Fibroblast of mammary gland (primary cell): ENCODE measurements around the gene HAVCR1.

Experiments
- DNase-seq: peaks from one replicate; pipeline ENCODE4 v3.0.0-alpha.2; 2010; ENCODE audit warnings: low read depth
- H3K4me3 ChIP-seq: 2 replicates; pipeline ENCODE4 v1.5.1; 2011; ENCODE audit warnings: low read depth, mild to moderate bottlenecking, low read length, moderate library complexity; ENCODE audit not compliant: control insufficient read depth
- TF ChIP-seq, protein P1 (sequence below): conservative IDR thresholded peaks from 2 replicates; pipeline ENCODE4 v1.5.1; 2011; ENCODE audit warnings: low read depth, low read length, inconsistent platforms; ENCODE audit not compliant: control insufficient read depth, insufficient read depth

The HAVCR1 gene

DNA sequence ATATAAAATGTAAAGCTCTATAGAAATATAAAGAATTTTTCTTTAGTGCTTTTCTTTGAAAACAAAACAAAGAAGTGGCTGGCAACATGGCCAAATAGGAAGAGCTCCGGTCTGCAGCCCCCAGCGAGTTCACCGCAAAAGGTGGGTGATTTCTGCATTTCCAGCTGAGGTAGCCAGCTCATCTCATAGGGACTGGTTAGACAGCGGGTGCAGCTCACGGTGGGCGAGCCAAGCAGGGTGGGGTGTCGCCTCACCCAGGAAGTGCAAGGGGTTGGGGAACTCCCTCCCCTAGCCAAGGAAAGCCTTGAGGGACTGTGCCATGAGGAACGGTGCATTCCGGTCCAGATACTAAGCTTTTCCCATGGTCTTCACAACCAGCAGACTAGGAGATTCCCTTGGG, 74.9 kb downstream of the HAVCR1 start:
- no peak for DNase-seq
- TF ChIP-seq, protein P1, sequence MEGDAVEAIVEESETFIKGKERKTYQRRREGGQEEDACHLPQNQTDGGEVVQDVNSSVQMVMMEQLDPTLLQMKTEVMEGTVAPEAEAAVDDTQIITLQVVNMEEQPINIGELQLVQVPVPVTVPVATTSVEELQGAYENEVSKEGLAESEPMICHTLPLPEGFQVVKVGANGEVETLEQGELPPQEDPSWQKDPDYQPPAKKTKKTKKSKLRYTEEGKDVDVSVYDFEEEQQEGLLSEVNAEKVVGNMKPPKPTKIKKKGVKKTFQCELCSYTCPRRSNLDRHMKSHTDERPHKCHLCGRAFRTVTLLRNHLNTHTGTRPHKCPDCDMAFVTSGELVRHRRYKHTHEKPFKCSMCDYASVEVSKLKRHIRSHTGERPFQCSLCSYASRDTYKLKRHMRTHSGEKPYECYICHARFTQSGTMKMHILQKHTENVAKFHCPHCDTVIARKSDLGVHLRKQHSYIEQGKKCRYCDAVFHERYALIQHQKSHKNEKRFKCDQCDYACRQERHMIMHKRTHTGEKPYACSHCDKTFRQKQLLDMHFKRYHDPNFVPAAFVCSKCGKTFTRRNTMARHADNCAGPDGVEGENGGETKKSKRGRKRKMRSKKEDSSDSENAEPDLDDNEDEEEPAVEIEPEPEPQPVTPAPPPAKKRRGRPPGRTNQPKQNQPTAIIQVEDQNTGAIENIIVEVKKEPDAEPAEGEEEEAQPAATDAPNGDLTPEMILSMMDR, result no peak
- H3K4me3 ChIP-seq, result no peak overlapping the region

DNA sequence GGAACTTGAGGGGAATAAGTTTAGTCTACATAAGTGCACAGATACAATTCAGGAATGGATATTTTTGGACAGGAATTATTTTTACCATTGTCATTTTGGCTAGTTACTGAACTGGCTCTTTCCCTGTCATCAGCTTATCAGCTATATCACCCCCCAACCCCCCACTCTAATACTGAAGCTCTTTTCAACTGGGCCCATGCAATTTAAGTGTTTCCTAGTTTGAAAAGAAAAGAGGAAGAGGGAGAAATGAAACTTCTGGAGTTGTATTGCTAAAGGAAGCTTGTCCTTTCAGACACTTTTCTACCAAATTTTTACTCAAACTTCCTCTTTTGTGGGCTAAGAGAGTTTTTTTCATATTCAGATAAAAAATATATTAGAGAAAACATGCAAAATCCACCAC, 77.4 kb downstream of the HAVCR1 start:
- TF ChIP-seq, protein P1, result no peak
- DNase-seq, result no peak
- H3K4me3 ChIP-seq, result no peak overlapping the region
